Measurements from ENCODE around the gene TMEM87A.

The TMEM87A gene

DNA sequence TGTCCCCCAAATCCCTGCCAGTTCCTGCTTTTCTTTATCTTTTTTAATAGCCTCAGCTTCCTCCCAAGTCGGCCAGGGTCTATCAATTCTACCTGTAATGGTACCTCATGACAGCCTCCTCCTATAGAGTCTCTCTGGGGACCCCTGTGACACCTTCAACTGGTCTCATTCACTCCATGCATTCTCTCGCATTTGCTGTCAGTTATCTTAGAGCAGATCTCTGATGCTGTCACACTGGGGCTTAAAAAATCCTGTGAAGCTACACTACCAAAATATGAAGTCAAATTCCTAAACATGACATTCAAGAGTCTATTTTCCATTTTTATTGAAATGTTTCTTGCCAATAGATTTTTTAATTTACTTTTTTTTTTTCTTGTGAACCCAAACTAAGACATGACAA is 70.6 kb downstream of the TMEM87A start:
- no peak for DNase-seq

DNA sequence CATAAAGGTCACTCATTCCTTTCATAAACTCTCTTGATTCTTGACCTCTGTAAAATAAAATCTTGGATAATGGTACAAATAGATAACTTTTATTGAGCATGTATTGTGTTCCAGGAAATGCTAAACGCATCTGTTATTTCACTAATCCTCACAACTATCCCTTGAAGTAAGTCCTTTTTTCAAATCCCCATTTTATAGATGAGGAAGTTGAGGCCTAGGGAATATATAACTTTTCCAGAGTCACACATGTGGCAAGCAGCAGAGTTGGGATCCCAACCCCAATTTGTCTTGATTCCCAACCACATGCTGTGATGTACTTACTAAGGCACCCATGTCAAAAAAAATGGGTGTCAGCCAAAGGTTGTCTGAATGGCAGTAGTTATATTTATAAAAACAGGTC is 71.4 kb downstream of the TMEM87A start:
- no peak for DNase-seq

- DNase-seq, result no peak
Observed at GRCh38 chr15:42199126-42199525, 74.1 kb downstream of the TMEM87A start.

DNA sequence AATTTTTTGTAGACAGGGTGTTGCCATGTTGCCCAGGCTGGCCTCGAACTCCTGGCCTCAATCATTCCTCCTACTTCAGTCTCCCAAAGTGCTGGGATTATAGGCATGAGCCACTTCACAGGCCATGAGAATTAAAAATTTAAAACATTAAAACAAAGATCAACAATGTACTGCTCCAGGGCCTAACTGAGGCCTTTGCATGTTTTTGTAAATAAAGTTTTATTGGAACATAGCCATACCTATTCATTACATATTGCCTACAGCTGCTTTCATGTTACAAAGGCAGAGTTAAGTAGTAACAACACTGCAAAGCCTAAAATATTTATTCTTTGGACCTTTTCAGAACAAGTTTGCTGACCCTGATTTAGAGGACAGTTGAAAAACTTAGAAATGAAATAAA is 74.7 kb downstream of the TMEM87A start:
- no peak for DNase-seq

DNA sequence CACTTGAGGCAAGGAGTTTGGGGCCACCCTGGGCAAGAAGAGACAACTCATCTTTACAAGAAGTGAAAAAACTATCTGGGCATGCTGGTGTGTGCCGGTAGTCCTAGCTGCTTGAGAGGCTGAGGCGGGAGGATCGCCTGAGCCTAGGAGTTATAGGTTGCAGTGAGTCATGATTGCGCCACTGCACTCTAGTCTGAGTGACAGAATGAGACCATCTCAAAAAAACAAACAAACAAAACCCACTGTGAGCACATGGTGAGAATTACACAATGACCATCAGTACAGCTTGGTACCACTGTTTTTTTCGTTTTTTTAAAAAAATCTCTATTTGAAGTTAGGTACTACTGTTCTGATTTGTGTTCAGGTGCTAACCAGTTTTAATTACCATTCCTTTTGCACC is 78.7 kb downstream of the TMEM87A start:
- peak; percentile 44 to 66 for DNase-seq

- no peak for DNase-seq
Observed at GRCh38 chr15:42193383-42193782, 79.8 kb downstream of the TMEM87A start.

DNA sequence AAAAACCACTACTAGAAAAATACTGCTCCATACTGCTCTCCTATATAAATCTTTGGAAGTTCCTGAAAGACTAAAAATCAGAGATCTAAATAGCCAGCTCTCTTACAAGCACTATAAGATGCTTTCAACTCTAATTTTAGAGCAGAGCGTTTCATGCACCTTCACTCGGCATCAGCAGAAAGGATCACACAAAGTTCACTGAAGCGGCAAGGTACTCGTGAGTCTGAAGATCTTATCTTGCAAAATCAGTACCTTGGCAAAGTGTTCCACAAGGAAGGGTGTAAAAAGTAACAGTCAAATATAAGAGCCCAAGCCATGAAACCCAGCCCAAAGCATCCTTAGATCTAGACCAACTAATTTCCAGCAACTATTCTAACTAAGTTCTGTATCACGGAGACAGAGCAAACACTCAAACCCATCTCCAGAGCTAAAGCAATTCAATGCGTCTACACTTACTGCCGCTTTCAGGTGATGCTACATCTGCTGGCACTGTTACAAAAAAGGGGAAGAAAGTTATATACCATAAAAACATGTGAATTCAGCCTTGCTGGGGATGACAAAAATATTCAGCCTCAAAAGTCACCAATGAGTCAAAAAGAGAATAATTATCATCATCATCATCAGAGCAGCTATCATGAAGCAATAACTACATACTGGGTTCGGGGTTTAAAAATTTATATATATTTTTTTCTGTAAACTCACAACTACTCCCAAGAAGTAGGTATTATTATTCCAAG is 81.5 kb downstream of the TMEM87A start:
- no peak for DNase-seq

- no peak for DNase-seq
Observed at GRCh38 chr15:42190370-42190769, 82.9 kb downstream of the TMEM87A start.

DNA sequence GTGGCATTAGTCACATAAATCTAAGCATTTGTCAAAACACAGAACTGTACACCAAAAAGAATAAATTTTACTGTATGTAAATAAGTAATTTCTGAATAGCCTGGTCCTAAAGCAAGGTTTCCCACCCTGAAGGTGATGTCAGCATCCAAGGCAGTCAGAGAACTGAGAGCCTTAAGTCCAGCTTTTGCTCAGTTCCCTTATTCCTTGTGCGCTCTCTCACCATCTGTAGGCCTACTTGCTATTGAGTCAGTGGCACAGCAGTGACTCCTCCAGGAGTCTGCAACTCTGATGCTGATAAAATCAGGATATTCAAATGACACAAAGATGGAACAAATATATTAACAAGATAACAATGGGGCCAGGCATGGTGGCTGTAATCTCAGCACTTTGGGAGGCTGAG is 87.4 kb downstream of the TMEM87A start:
- peak; percentile 60 to 79 for DNase-seq

DNA sequence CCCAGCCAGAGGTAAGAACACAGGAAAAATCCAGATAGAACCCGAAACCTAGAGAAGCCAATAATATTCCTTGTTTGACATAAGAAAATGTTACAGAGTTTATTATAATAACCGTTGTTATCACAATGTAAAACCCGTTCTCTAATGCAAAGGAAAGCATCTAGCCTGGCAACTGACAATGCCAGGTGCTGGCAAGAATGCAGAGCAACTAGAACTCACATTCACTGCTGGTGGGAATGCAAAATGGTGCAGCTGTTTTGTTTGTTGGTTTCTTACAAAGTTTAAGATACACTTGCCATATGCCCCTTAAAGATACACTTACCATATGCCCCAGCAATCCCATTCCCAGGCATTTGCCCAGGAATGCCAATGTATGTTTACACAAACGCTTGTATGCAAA is 88.5 kb downstream of the TMEM87A start:
- no peak for DNase-seq

GRCh38 chr15:42184296-42184695 is 88.9 kb downstream of the TMEM87A start:
- DNase-seq, result peak; percentile 89 to 91

DNA sequence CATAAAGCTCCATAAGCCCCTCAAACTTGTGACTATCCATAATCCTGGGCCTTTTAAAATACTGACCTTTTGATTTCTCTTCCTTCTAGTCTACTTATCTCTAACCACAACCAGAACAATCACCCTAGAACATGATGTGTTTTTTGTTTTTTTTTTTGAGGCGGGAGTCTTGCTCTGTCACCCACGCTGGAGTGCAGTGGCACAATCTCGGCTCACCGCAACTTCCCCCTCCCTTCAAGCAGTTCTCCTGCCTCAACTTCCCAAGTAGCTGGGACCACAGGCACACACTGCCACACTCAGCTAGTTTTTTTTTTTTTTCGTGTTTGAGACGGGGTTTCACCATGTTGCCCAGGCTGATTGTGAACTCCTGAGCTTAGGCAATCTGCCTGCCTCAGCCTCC is 90.3 kb downstream of the TMEM87A start:
- peak; percentile 85 for DNase-seq

DNA sequence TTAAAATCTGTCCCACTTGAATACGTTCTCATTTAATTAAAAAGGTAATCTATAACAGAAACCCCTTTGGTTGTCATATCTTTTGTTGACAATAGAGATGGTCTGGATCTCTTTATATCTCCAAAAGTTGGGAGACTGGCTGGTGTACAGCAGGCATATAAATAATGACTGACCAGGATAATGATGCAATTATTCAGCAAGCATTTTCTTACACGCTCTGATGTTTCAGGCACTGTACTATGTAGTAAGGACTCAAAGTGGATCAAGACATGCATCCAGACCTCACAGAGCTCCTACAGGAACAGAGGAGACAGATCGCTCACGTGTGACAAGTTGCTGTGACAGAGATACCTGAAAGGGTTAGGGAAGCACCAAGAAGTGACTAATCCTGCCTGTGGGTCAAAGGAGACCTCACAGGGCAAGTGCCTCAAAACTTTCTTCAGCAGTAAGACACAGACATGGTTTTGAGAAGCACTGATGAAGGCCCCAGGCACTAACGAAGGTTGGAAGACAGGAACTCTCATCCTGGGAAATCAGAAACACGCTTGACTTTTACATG is 90.8 kb downstream of the TMEM87A start:
- peak; percentile 42 to 44 for DNase-seq

DNA sequence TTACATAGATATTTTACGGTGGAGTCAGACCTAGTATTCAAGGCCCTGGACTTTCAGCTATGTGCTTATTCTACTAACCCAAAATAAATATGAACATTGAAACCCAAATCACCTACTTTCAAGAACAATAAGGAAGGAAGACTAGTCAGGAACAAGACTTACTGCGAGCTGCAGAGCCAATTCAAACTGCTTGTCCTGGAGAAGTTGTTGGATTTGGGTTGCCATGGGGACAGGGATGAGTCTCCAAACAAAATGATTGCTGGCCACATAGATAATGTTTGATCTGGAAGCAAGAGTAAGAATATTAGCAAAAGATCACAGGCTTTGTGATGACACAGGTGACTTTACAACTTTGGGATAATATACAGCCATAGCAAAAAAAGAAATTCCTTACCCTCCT is 95.2 kb downstream of the TMEM87A start:
- DNase-seq, result no peak

- no peak for DNase-seq
Observed at GRCh38 chr15:42175671-42176070, 97.6 kb downstream of the TMEM87A start.

DNA sequence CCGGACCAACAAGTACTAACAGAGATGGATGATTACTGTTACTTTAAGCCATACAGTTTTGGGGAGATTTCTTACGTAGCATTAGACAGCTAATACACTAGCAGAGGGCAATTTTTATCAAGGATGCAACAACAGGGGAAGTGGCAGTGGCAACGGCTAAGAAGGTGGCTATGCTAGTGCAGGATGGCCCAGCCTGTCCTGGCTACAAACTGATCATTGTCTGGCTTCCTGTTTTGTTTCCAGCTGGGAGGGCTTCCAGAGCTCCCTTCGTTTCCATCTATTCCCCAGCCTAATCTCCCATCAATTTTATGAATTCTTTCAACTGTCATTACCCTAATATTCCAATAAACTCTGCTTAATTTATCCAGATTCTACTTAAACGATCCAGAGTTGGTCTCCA is 100.8 kb downstream of the TMEM87A start:
- DNase-seq, result no peak

- no peak for DNase-seq
Observed at GRCh38 chr15:42171795-42172194, 101.4 kb downstream of the TMEM87A start.

- DNase-seq, result peak in 1 of 2 donors; percentile 29
Observed at GRCh38 chr15:42171122-42171521, 102.1 kb downstream of the TMEM87A start.

DNA sequence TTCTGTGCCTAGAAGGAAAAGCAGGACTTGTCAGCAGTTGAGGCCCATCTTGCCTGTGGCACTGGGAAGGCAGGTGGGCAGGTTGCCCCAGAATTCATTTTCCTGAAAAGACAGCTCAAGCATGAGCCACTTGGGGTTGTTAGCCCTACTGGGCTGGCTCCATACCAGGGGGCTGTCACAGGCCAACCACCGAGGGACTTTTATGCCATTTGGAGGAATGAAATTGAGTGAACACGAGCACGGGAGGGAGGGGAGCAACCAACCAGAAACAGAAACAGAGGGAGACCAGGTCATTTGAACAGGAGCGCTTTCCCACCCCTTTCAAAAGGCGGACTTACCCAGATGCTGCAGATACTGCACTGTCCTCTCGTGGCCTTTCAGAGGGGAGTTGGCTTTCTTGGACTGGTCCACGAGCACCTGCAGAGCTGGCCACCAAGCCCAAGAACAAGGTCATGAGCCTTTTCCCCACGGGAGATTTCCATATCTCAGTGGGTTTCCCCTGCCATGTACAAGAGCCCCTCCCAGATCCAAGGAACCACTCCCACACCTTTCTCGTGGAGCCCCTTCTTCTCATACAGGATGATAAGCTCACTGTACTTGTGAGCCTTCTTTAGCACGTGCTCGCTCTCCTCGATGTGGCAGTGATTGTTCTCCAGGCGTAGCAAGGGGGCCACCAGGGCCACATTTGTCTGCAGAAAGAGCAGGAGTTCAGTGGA is 106.8 kb downstream of the TMEM87A start:
- no peak for DNase-seq

GRCh38 chr15:42165106-42165505 is 108.1 kb downstream of the TMEM87A start:
- DNase-seq, result peak; percentile 62 to 72

GRCh38 chr15:42163947-42164550 is 109.2 kb downstream of the TMEM87A start:
- DNase-seq, result no peak

GRCh38 chr15:42163291-42163690 is 109.9 kb downstream of the TMEM87A start:
- DNase-seq, result no peak
